ENCODE data around the gene SLC6A18.

Gene SLC6A18

GRCh38 chr5:1251678-1252580 lies 26.7 kb downstream of the SLC6A18 start:
- no peak for DNase-seq (ENCODE audit: extremely low read depth, low read depth)
- no peak overlapping the region for H3K4me3 ChIP-seq (replicated peaks; ENCODE audit: low read depth, low read length)
- no peak for TF ChIP-seq CTCF (IDR thresholded peaks at IDR 0.05; ENCODE audit: low read depth, low read length, missing control alignments)

- no peak for TF ChIP-seq CTCF (IDR thresholded peaks at IDR 0.05; ENCODE audit: low read depth, low read length, missing control alignments)
- no peak overlapping the region for H3K4me3 ChIP-seq (replicated peaks; ENCODE audit: low read depth, low read length)
- no peak for DNase-seq (ENCODE audit: extremely low read depth, low read depth)
Measured at GRCh38 chr5:1252681-1253080, 27.5 kb downstream of the SLC6A18 start.

DNA sequence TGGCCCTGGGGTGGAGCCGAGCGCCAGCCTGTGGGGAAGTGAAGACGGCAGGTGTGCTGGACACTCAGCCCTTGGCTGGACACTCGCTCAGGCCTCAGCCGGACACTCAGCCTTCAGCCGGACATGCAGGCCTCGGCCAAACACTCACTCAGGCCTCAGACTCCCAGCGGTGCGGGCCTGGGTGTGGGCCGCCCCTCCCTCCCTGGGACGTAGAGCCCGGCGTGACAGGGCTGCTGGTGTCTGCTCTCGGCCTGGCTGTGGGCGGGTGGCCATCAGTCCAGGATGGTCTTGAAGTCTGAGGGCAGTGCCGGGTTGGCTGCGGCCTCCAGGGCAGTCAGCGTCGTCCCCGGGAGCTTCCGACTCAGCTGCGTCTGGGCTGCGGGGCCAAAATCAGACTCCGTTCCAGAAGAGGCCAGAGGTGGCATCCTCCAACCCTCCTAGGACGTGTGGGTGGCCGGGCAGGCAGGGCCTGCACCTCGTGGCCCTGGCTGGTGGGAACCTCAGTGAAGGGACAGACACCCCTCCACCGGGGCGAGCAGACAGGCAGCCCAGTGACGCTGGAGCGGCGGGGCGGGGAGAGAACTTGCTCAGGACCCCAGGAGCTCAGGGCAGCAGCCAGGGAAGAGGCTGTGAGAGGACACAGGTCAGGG lies 28.4 kb downstream of the SLC6A18 start:
- DNase-seq (ENCODE audit: extremely low read depth, low read depth): no peak
- no peak for TF ChIP-seq CTCF (IDR thresholded peaks at IDR 0.05; ENCODE audit: low read depth, low read length, missing control alignments)
- no peak overlapping the region for H3K4me3 ChIP-seq (replicated peaks; ENCODE audit: low read depth, low read length)

DNA sequence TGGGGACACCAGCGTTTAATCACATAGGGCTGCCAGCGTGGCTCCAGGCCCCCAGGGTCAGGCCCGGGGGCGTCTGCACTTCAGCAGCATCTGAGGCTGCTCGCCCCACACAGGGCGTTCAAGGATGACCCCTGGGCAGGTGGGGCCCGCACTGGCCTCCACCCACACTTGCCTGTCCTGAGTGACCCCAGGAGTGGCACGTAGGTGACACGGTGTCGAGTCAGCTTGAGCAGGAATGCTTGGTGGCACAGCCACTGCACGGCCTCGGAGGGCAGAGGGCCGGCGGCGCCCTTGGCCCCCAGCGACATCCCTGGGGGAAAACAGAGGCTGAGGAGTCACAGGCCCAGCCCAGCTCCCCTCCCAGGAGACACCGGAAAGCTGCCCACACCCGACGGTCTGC lies 29.0 kb downstream of the SLC6A18 start:
- DNase-seq (ENCODE audit: extremely low read depth, low read depth): no peak
- H3K4me3 ChIP-seq (replicated peaks; ENCODE audit: low read depth, low read length): no peak overlapping the region
- TF ChIP-seq CTCF (IDR thresholded peaks at IDR 0.05; ENCODE audit: low read depth, low read length, missing control alignments): no peak

DNA sequence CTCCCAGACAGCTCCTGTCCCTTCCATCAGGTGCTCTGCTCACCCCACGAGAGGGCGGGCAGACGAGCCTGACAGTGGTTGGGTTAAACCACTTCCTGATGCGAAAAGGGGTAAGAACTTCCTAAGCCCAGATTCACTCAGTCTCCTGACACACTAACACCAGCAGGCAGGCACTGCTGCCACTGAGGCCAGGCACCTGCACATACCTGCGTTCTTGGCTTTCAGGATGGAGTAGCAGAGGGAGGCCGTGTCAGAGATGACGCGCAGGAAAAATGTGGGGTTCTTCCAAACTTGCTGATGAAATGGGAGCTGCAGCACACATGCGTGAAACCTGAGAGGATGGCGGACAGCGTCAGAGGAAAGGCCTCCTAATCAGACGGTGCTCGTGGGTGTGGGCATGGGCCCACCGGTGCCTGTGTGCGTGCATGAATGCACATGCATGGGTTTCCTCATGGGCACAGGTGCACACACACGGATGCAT lies 29.9 kb downstream of the SLC6A18 start:
- DNase-seq (ENCODE audit: extremely low read depth, low read depth): no peak
- no peak for TF ChIP-seq CTCF (IDR thresholded peaks at IDR 0.05; ENCODE audit: low read depth, low read length, missing control alignments)
- no peak overlapping the region for H3K4me3 ChIP-seq (replicated peaks; ENCODE audit: low read depth, low read length)

- no peak for DNase-seq (ENCODE audit: extremely low read depth, low read depth)
- no peak for TF ChIP-seq CTCF (IDR thresholded peaks at IDR 0.05; ENCODE audit: low read depth, low read length, missing control alignments)
- no peak overlapping the region for H3K4me3 ChIP-seq (replicated peaks; ENCODE audit: low read depth, low read length)
Measured at GRCh38 chr5:1256776-1257175, 31.6 kb downstream of the SLC6A18 start.

Data from HFF-Myc (cell line).